Neural progenitor cell (in vitro differentiated cells): ENCODE measurements around the gene PEAR1.

Experiments used
- CTCF ChIP-seq: fragments of 200-600 bp; sonication (generic); IDR thresholded peaks from 2 replicates; pipeline ENCODE4 v1.5.1; 2017; ENCODE audit warnings: antibody characterized with exemption, mild to moderate bottlenecking
- EZH2phosphoT487 ChIP-seq: fragments of 200-600 bp; sonication (generic); IDR thresholded peaks from 2 replicates; pipeline ENCODE4 v1.6.1; 2017; ENCODE audit warnings: antibody characterized with exemption

GRCh38 chr1:156920233-156921052 lies 26.9 kb downstream of the PEAR1 start, which contains the start of gene LRRC71:
- TF ChIP-seq CTCF (peak; percentile 98), EZH2phosphoT487 (peak; percentile 99)
